ENCODE data around the gene ABCC11. TPM values are rescaled to one million over a fixed set of nuclear protein-coding genes. Genes with fewer than 3 reads are reported as not detected.

Gene ABCC11
- total and polyA plus RNA-seq, 2 of the 13 experiments (the other 11 are each of a cell fraction or from before 2014, with no cell fraction given) = 1.0 to 1.4 TPM

- TF ChIP-seq RNF219 (CRISPR knock-in tag; IDR thresholded peaks at IDR 0.05) (no peak), XRCC5 (optimal IDR thresholded peaks at IDR 0.05; ENCODE audit: low read length) (peak; percentile 87), BCL6 (CRISPR knock-in tag; IDR thresholded peaks at IDR 0.05) (0 out of 2 replicates have a peak, but pooled peaks have one; percentile 13), RCOR2 (CRISPR knock-in tag; IDR thresholded peaks at IDR 0.05) (peak; percentile 94), ZNF572 (CRISPR knock-in tag; IDR thresholded peaks at IDR 0.05) (no peak), ZNF792 (CRISPR knock-in tag; IDR thresholded peaks at IDR 0.05) (peak; percentile 65; the same call in 1 of the 2 replicates), MED1 (CRISPR knock-in tag; IDR thresholded peaks at IDR 0.05) (peak; percentile 84), THRA (CRISPR knock-in tag; IDR thresholded peaks at IDR 0.05; ENCODE audit: borderline replicate concordance) (peak; percentile 94; the same call in 1 of the 2 replicates), ZNF674 (CRISPR knock-in tag; IDR thresholded peaks at IDR 0.05; ENCODE audit: low read depth) (no peak), HIC2 (CRISPR knock-in tag; IDR thresholded peaks at IDR 0.05; ENCODE audit: low read depth) (peak; percentile 36; the same call in 1 of the 2 replicates), LCORL (IDR thresholded peaks at IDR 0.05) (no peak), LCORL (CRISPR knock-in tag; IDR thresholded peaks at IDR 0.05) (peak; percentile 41; the same call in 1 of the 2 replicates), ZBTB38 (CRISPR knock-in tag; IDR thresholded peaks at IDR 0.05) (peak; percentile 48; the same call in 1 of the 2 replicates), HNRNPL (IDR thresholded peaks at IDR 0.05; ENCODE audit: low read depth, low read length) (no peak), ATF3 (CRISPR knock-in tag; IDR thresholded peaks at IDR 0.05) (peak; percentile 86), TEAD3 (CRISPR knock-in tag; optimal IDR thresholded peaks at IDR 0.05; ENCODE audit: borderline replicate concordance) (peak; percentile 37), REXO4 (CRISPR knock-in tag; IDR thresholded peaks at IDR 0.05; ENCODE audit: borderline replicate concordance) (no peak), CBFB (CRISPR knock-in tag; IDR thresholded peaks at IDR 0.05) (no peak), ZBED4 (CRISPR knock-in tag; IDR thresholded peaks at IDR 0.05; ENCODE audit: borderline replicate concordance) (peak; percentile 82; the same call in 1 of the 2 replicates), FOSL1 (CRISPR knock-in tag; IDR thresholded peaks at IDR 0.05; ENCODE audit: borderline replicate concordance) (peak; percentile 83; the same call in 1 of the 2 replicates), GATAD2A (CRISPR knock-in tag; IDR thresholded peaks at IDR 0.05) (peak; percentile 70; the same call in 1 of the 2 replicates), NR2F6 (IDR thresholded peaks at IDR 0.05) (no peak), NR2F6 (CRISPR knock-in tag; IDR thresholded peaks at IDR 0.05) (peak; percentile 77)
Observed at GRCh38 chr16:48206594-48207242, 40.6 kb downstream of the ABCC11 start (continued).

Data from HepG2 (cell line).